Measurements from ENCODE around the gene WT1. TPM values are rescaled to one million over a fixed set of nuclear protein-coding genes. Genes with fewer than 3 reads are reported as not detected.

WT1 gene
- total and polyA plus RNA-seq, 8 donors: 0.13 to 3.6 (median 1.5) TPM

DNA sequence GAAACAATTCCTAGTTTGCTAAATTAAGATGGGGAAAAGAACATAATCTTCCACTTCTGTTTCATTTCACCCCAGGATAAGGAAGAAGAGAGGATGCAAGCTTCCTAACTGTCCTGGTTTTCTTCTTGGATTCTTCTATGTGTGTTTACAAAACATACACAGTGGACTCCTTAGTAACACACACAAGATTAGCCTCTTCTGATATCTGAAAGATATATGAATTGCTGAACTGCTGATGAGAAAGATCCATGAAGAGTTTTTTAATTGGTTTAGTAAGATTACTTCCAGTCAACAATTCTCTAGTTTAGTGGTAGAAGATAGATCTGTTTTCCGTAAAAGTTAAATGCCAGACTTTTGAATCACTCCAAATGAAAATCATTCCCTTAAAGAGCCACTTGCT lies 86.8 kb downstream of the WT1 start:
- Histone ChIP-seq H3K27ac (peak overlapping the region in 1 of 2 donors; percentile 67), H3K27me3 (peaks cover 0 to 3% of the 10 kb centered on the region in 2 donors), H3K9me3 (no peaks in the 10 kb centered on the region), H3K36me3 (no peaks in the 10 kb centered on the region), H3K4me1 (no peaks in the 10 kb centered on the region), H3K4me3 (no peak overlapping the region)
- ATAC-seq (peak; percentile 55), DNase-seq (no peak)
- intact Hi-C loops (cut with DNase I): no loop called here
- TF ChIP-seq, protein P1, sequence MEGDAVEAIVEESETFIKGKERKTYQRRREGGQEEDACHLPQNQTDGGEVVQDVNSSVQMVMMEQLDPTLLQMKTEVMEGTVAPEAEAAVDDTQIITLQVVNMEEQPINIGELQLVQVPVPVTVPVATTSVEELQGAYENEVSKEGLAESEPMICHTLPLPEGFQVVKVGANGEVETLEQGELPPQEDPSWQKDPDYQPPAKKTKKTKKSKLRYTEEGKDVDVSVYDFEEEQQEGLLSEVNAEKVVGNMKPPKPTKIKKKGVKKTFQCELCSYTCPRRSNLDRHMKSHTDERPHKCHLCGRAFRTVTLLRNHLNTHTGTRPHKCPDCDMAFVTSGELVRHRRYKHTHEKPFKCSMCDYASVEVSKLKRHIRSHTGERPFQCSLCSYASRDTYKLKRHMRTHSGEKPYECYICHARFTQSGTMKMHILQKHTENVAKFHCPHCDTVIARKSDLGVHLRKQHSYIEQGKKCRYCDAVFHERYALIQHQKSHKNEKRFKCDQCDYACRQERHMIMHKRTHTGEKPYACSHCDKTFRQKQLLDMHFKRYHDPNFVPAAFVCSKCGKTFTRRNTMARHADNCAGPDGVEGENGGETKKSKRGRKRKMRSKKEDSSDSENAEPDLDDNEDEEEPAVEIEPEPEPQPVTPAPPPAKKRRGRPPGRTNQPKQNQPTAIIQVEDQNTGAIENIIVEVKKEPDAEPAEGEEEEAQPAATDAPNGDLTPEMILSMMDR (IDR thresholded peaks at IDR 0.05): no peak

DNA sequence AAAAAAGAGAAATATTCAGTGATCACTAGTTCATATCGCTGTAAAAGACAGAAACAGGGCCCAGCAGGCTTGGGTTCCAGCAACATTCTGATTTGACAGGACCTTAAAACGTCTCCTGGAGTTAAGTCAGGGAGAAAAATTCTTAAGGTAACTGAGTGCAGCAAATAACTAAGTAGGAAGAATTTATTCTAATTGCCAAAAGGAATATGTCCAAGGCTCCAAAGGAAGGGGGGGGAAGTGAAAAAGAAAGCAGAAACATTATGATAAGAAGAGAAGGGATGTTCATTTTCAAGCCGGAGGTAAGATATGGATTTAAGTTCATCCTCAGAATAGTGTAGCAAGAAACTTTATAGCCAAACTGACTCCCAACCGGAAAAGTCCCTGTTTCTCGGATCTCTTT lies 90.4 kb downstream of the WT1 start:
- ATAC-seq (no peak), DNase-seq (no peak)
- H3K4me1 ChIP-seq: no peaks in the 10 kb centered on the region
- H3K4me3 ChIP-seq: no peak overlapping the region
- no peaks in the 10 kb centered on the region for H3K9me3 ChIP-seq
- no peaks in the 10 kb centered on the region for H3K36me3 ChIP-seq
- TF ChIP-seq, protein P1 (IDR thresholded peaks at IDR 0.05): no peak
- intact Hi-C loops (cut with DNase I): no loop called here
- no peaks in the 10 kb centered on the region for H3K27me3 ChIP-seq
- H3K27ac ChIP-seq: no peak overlapping the region

DNA sequence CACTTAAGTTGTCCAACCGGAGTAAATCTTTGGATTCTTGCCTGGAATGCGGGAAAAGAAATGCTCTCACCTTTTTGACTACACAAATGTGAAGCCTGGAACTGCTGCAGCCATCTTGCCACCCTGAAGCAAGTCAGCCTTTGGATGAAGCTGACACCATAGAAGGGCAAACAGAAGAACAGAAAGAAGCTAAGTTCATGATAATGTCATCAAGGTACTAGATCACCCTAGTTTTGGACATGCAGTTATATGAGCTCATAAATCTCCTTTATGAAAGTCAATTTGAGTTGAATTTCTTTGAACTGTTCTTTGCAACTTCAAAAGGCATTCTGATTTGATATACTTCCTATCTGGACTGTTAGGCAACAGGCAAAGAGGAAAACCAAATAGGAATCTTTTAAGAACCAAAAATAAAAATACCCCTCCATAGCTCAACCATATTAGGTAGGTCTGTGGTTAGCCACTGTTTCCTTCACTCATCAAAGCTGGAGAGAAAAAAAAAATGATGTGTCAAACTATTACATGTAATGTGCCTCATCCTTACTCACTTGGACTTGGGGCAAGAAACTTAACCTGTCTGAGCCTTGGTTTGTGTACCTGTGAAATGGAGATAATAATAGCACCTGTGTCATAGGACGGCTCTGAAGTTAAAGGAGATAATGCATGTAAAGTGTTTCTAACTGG lies 91.9 kb downstream of the WT1 start:
- TF ChIP-seq, protein P1 (IDR thresholded peaks at IDR 0.05): no peak
- Histone ChIP-seq H3K9me3 (no peaks in the 10 kb centered on the region), H3K27ac (no peak overlapping the region), H3K36me3 (no peaks in the 10 kb centered on the region), H3K4me3 (no peak overlapping the region), H3K4me1 (no peaks in the 10 kb centered on the region), H3K27me3 (no peaks in the 10 kb centered on the region)
- DNase-seq (no peak), ATAC-seq (no peak)
- intact Hi-C loops (cut with DNase I): no loop called here

DNA sequence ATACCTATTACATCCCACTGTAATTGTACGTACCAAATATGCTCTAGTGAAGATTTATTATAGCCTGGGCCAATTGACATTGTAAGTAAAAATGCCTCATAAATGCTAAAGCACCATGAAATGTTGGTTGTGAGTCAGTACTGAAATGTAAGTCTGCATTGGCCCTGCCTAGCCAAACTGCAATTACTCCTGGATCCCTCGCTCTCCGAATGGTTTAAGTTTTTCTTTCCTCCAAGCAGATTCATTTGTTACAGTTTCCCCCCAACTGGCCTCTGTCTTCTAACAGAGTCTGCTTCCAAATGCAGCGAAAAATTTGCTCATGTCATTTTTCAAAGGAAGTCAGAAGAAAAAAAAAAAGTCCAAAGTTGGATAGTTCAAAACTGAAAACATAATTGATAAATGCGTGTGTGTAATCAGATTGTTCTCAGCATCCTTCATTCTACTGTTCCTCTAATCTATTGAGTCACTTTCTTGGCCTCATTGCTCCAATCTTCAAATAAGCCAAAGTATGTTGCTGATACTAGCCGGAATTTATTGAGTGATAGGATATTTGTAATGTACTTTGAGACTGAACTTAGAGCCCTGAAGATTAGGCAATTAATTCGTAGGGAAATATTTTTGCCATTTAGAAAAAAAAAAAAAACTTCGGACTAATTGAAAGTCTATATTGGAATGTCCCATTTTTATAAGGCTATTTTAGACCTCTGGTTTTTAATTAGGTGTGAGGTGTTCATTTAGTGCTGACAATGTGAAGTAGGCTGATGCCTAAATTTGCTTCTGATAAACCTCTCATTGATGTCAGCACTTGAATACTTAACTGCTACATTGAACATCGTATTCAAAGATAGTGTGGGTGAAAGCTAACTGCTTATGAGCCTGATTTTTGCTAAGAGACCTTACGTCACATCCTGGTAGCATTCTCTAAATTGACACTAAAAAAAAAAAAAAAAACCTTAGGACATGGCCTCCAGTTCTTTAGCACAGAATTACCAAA lies 93.4 kb downstream of the WT1 start:
- ATAC-seq (peak; percentile 70), DNase-seq (peak in 2 of 4 donors; percentile 69 to 81)
- H3K4me3 ChIP-seq: no peak overlapping the region

More for the DNA sequence above, 93.4 kb downstream of the WT1 start:
- H3K27me3 ChIP-seq: peaks cover 0 to under 1% of the 10 kb centered on the region in 2 donors
- no peak overlapping the region for H3K27ac ChIP-seq
- no peaks in the 10 kb centered on the region for H3K4me1 ChIP-seq
- H3K36me3 ChIP-seq: no peaks in the 10 kb centered on the region
- no peaks in the 10 kb centered on the region for H3K9me3 ChIP-seq
- intact Hi-C loops (cut with DNase I): no loop called here
- TF ChIP-seq, protein P1 (IDR thresholded peaks at IDR 0.05): no peak
